HEK293T (cell line): Measurements from ENCODE around the gene PTGDR.

Experiments used
- BHLHE40 ChIP-seq: fragments of 450-650 bp; IDR thresholded peaks from 2 replicates; pipeline ENCODE4 v1.6.1; 2016; ENCODE audit warnings: mild to moderate bottlenecking, moderate library complexity, borderline replicate concordance
- ELF4 ChIP-seq: fragments of 450-650 bp; IDR thresholded peaks from 2 replicates; pipeline ENCODE4 v1.6.1; 2017; ENCODE audit warnings: antibody characterized with exemption
- FOXK2 ChIP-seq: fragments of 450-650 bp; IDR thresholded peaks from 2 replicates; pipeline ENCODE4 v1.6.1; 2016; ENCODE audit warnings: mild to moderate bottlenecking
- L3MBTL2 ChIP-seq: fragments of 450-650 bp; conservative IDR thresholded peaks from 2 replicates; pipeline ENCODE4 v1.6.1; 2016; ENCODE audit warnings: mild to moderate bottlenecking
- SP1 ChIP-seq: fragments of 450-650 bp; IDR thresholded peaks from 2 replicates; pipeline ENCODE4 v1.6.1; 2017
- SUZ12 ChIP-seq: fragments of 450-650 bp; IDR thresholded peaks from 2 replicates; pipeline ENCODE4 v1.6.1; 2016; ENCODE audit warnings: mild to moderate bottlenecking
- TARDBP ChIP-seq: fragments of 450-650 bp; IDR thresholded peaks from 2 replicates; pipeline ENCODE4 v1.6.1; 2016
- TF ChIP-seq, protein P1 (sequence below): fragments of 450-650 bp; IDR thresholded peaks from 2 replicates; pipeline ENCODE4 v1.6.1; 2016

DNA sequence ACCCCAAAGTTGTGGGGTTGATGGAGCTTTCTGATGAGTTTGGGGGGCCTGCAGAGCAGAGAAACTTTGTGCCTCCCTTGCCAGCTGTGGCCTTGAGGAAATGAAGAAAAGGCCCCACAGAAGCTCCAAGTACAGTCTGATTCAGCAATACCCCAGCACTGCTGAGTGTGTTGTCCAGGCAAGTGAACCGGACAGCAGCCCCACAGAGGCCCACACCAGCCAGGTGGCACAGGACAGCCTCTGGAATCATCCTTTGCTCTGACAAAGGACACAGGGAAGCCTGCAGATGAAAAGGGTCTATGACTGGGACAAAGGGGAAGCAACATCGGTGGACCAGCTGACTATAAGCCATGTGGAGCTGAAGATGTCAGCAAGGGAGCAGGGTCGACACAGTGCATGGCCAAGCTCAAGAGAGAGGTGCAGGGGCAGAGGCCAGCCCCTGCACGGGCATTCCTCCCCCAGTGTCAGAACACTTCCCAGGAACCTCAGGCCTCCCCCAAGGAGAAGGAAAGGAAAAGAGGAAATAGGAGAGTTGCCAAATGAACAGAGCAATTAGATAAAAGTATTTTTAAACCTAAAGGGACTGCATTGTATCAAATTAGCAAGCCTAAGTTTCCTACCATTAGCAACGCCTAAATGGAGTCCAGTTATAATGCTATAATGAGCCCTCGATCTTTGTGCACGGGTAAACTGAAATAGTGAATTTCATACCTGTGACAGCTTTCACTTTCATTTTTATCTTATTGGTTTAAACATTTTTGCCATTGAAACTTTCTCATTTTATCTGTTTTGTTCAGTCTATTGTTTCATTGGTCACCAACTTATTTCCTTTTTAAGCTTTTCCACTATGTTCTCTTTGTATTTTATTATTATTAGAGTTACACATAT is 46.3 kb upstream of the PTGDR start:
- no peak for TF ChIP-seq FOXK2
- no peak for TF ChIP-seq L3MBTL2
- no peak for TF ChIP-seq SUZ12
- TF ChIP-seq TARDBP, result no peak
- TF ChIP-seq BHLHE40, result no peak
- TF ChIP-seq, protein P1, sequence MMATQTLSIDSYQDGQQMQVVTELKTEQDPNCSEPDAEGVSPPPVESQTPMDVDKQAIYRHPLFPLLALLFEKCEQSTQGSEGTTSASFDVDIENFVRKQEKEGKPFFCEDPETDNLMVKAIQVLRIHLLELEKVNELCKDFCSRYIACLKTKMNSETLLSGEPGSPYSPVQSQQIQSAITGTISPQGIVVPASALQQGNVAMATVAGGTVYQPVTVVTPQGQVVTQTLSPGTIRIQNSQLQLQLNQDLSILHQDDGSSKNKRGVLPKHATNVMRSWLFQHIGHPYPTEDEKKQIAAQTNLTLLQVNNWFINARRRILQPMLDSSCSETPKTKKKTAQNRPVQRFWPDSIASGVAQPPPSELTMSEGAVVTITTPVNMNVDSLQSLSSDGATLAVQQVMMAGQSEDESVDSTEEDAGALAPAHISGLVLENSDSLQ, result no peak
- no peak for TF ChIP-seq ELF4
- TF ChIP-seq SP1, result no peak
